ENCODE results near the gene FNDC8. TPM values are rescaled to one million over a fixed set of nuclear protein-coding genes. Genes with fewer than 3 reads are reported as not detected.

The FNDC8 gene
- total RNA-seq = not detected

GRCh38 chr17:35121315-35121714, at the start of gene FNDC8:
Gene FNDC8, plus strand, starts transcription at chr17:35121615. Its CDS starts 79 bp downstream, at chr17:35121694.
- Histone ChIP-seq H3K4me3 (ENCODE audit: low read length) (no peak within 1 kb of the TSS), H3K27me3 (ENCODE audit: insufficient read depth, low read length) (no peaks in the 10 kb centered on the region), H3K9me3 (ENCODE audit: low read depth, low read length) (no peaks in the 10 kb centered on the region), H3K4me1 (ENCODE audit: insufficient read depth, low read length) (peaks cover 22% of the 10 kb centered on the region)

GRCh38 chr17:35073183-35073790, 48.1 kb upstream of the FNDC8 start:
- Histone ChIP-seq H3K4me1 (ENCODE audit: insufficient read depth, low read length) (peaks cover 46% of the 10 kb centered on the region), H3K4me3 (ENCODE audit: low read length) (no peak overlapping the region), H3K27me3 (ENCODE audit: insufficient read depth, low read length) (no peaks in the 10 kb centered on the region), H3K9me3 (ENCODE audit: low read depth, low read length) (no peaks in the 10 kb centered on the region)

- H3K4me3 ChIP-seq (ENCODE audit: low read length) = no peak overlapping the region
- peaks cover 38% of the 10 kb centered on the region for H3K4me1 ChIP-seq (ENCODE audit: insufficient read depth, low read length)
These were observed 47.3 kb upstream of the FNDC8 start for GRCh38 chr17:35073991-35074627.

GRCh38 chr17:35074711-35075707, 46.4 kb upstream of the FNDC8 start:
- H3K4me1 ChIP-seq (ENCODE audit: insufficient read depth, low read length) = peaks cover 34% of the 10 kb centered on the region
- H3K9me3 ChIP-seq (ENCODE audit: low read depth, low read length) = no peaks in the 10 kb centered on the region
- H3K4me3 ChIP-seq (ENCODE audit: low read length) = no peak overlapping the region
- no peaks in the 10 kb centered on the region for H3K27me3 ChIP-seq (ENCODE audit: insufficient read depth, low read length)

More at GRCh38 chr17:35073991-35074627, 47.3 kb upstream of the FNDC8 start:
- Histone ChIP-seq H3K27me3 (ENCODE audit: insufficient read depth, low read length) (no peaks in the 10 kb centered on the region), H3K9me3 (ENCODE audit: low read depth, low read length) (no peaks in the 10 kb centered on the region)

GRCh38 chr17:35076874-35077273, 44.5 kb upstream of the FNDC8 start:
- Histone ChIP-seq H3K4me1 (ENCODE audit: insufficient read depth, low read length) (peaks cover 36% of the 10 kb centered on the region), H3K9me3 (ENCODE audit: low read depth, low read length) (no peaks in the 10 kb centered on the region), H3K27me3 (ENCODE audit: insufficient read depth, low read length) (no peaks in the 10 kb centered on the region)

GRCh38 chr17:35079547-35080423, 41.6 kb upstream of the FNDC8 start:
- H3K9me3 ChIP-seq (ENCODE audit: low read depth, low read length) = no peaks in the 10 kb centered on the region
- H3K4me3 ChIP-seq (ENCODE audit: low read length) = no peak overlapping the region
- H3K27me3 ChIP-seq (ENCODE audit: insufficient read depth, low read length) = no peaks in the 10 kb centered on the region
- peaks cover 15% of the 10 kb centered on the region for H3K4me1 ChIP-seq (ENCODE audit: insufficient read depth, low read length)

More at GRCh38 chr17:35076874-35077273, 44.5 kb upstream of the FNDC8 start:
- no peak overlapping the region for H3K4me3 ChIP-seq (ENCODE audit: low read length)

- Histone ChIP-seq H3K4me1 (ENCODE audit: insufficient read depth, low read length) (peaks cover 11% of the 10 kb centered on the region), H3K27me3 (ENCODE audit: insufficient read depth, low read length) (no peaks in the 10 kb centered on the region), H3K9me3 (ENCODE audit: low read depth, low read length) (no peaks in the 10 kb centered on the region), H3K4me3 (ENCODE audit: low read length) (no peak overlapping the region)
These were observed 40.9 kb upstream of the FNDC8 start for GRCh38 chr17:35080536-35080935.

- no peaks in the 10 kb centered on the region for H3K9me3 ChIP-seq (ENCODE audit: low read depth, low read length)
- peaks cover 11% of the 10 kb centered on the region for H3K4me1 ChIP-seq (ENCODE audit: insufficient read depth, low read length)
- H3K4me3 ChIP-seq (ENCODE audit: low read length) = no peak overlapping the region
- H3K27me3 ChIP-seq (ENCODE audit: insufficient read depth, low read length) = no peaks in the 10 kb centered on the region
These were observed 39.8 kb upstream of the FNDC8 start for GRCh38 chr17:35081638-35082037.

- H3K27me3 ChIP-seq (ENCODE audit: insufficient read depth, low read length) = no peaks in the 10 kb centered on the region
- peaks cover 16% of the 10 kb centered on the region for H3K4me1 ChIP-seq (ENCODE audit: insufficient read depth, low read length)
- H3K4me3 ChIP-seq (ENCODE audit: low read length) = no peak overlapping the region
- no peaks in the 10 kb centered on the region for H3K9me3 ChIP-seq (ENCODE audit: low read depth, low read length)
These were observed 39.2 kb upstream of the FNDC8 start for GRCh38 chr17:35082073-35082657.

- no peaks in the 10 kb centered on the region for H3K27me3 ChIP-seq (ENCODE audit: insufficient read depth, low read length)
- no peak overlapping the region for H3K4me3 ChIP-seq (ENCODE audit: low read length)
- H3K9me3 ChIP-seq (ENCODE audit: low read depth, low read length) = no peaks in the 10 kb centered on the region
- H3K4me1 ChIP-seq (ENCODE audit: insufficient read depth, low read length) = peaks cover 26% of the 10 kb centered on the region
These were observed 38.3 kb upstream of the FNDC8 start for GRCh38 chr17:35083071-35083470.

GRCh38 chr17:35084987-35085386, 36.4 kb upstream of the FNDC8 start:
- Histone ChIP-seq H3K4me3 (ENCODE audit: low read length) (no peak overlapping the region), H3K9me3 (ENCODE audit: low read depth, low read length) (no peaks in the 10 kb centered on the region), H3K27me3 (ENCODE audit: insufficient read depth, low read length) (no peaks in the 10 kb centered on the region), H3K4me1 (ENCODE audit: insufficient read depth, low read length) (peaks cover 36% of the 10 kb centered on the region)

GRCh38 chr17:35086164-35086563, 35.3 kb upstream of the FNDC8 start:
- Histone ChIP-seq H3K9me3 (ENCODE audit: low read depth, low read length) (no peaks in the 10 kb centered on the region), H3K4me3 (ENCODE audit: low read length) (no peak overlapping the region), H3K27me3 (ENCODE audit: insufficient read depth, low read length) (no peaks in the 10 kb centered on the region), H3K4me1 (ENCODE audit: insufficient read depth, low read length) (peaks cover 35% of the 10 kb centered on the region)

GRCh38 chr17:35086931-35087573, 34.4 kb upstream of the FNDC8 start:
- Histone ChIP-seq H3K9me3 (ENCODE audit: low read depth, low read length) (no peaks in the 10 kb centered on the region), H3K4me1 (ENCODE audit: insufficient read depth, low read length) (peaks cover 33% of the 10 kb centered on the region), H3K27me3 (ENCODE audit: insufficient read depth, low read length) (no peaks in the 10 kb centered on the region), H3K4me3 (ENCODE audit: low read length) (no peak overlapping the region)
